ENCODE results near the gene CST4.

CST4 gene

GRCh38 chr20:23671479-23671878 is 17.4 kb downstream of the CST4 start:
- TF ChIP-seq, protein P1, sequence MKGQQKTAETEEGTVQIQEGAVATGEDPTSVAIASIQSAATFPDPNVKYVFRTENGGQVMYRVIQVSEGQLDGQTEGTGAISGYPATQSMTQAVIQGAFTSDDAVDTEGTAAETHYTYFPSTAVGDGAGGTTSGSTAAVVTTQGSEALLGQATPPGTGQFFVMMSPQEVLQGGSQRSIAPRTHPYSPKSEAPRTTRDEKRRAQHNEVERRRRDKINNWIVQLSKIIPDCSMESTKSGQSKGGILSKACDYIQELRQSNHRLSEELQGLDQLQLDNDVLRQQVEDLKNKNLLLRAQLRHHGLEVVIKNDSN (IDR thresholded peaks at IDR 0.05), result no peak
- no peak for TF ChIP-seq CREB1 (IDR thresholded peaks at IDR 0.05; ENCODE audit: low read depth)
- no peak for TF ChIP-seq ZBTB7A (IDR thresholded peaks at IDR 0.05; ENCODE audit: low read depth)
- no peak for TF ChIP-seq TAF1 (IDR thresholded peaks at IDR 0.05; ENCODE audit: low read depth)
- no peak for TF ChIP-seq MAX (IDR thresholded peaks at IDR 0.05)
- TF ChIP-seq NFIC (IDR thresholded peaks at IDR 0.05), result no peak
- TF ChIP-seq YY1 (IDR thresholded peaks at IDR 0.05; ENCODE audit: low read depth), result no peak
- TF ChIP-seq EGR1 (IDR thresholded peaks at IDR 0.05), result no peak
- TF ChIP-seq FOXM1 (IDR thresholded peaks at IDR 0.05; ENCODE audit: borderline replicate concordance, low read depth), result no peak
- TF ChIP-seq EP300 (IDR thresholded peaks at IDR 0.05; ENCODE audit: borderline replicate concordance), result no peak
- TF ChIP-seq RAD21 (IDR thresholded peaks at IDR 0.05; ENCODE audit: low read depth), result no peak
- no peak for TF ChIP-seq TCF12 (IDR thresholded peaks at IDR 0.05; ENCODE audit: low read depth)
- no peak for TF ChIP-seq CEBPB (IDR thresholded peaks at IDR 0.05)
- TF ChIP-seq TEAD4 (IDR thresholded peaks at IDR 0.05), result no peak
- no peak for TF ChIP-seq REST (IDR thresholded peaks at IDR 0.05; ENCODE audit: low read depth)

DNA sequence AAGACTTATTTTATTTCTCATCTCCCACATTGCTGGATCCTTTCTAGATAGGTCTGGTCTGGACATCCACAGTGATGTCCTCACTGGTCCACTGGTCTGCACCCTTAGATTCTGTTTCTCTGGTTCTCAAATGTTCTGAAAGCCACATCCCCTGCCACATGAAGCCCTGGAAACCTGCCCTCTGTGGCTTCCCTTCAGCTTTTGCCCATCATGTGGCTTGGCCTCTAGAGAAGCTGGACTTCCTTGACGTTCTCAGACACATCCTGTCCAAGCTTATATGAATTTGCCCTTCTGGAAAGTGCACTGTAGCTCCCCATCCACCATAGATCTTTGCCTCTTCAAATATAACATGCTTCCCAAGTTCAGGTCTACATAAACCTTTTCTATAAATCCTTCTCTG is 18.5 kb downstream of the CST4 start:
- TF ChIP-seq ZBTB7A (IDR thresholded peaks at IDR 0.05; ENCODE audit: low read depth) (no peak), CEBPB (IDR thresholded peaks at IDR 0.05) (no peak), FOXM1 (IDR thresholded peaks at IDR 0.05; ENCODE audit: borderline replicate concordance, low read depth) (no peak), REST (IDR thresholded peaks at IDR 0.05; ENCODE audit: low read depth) (no peak), TAF1 (IDR thresholded peaks at IDR 0.05; ENCODE audit: low read depth) (no peak), RAD21 (IDR thresholded peaks at IDR 0.05; ENCODE audit: low read depth) (no peak), TEAD4 (IDR thresholded peaks at IDR 0.05) (no peak), YY1 (IDR thresholded peaks at IDR 0.05; ENCODE audit: low read depth) (no peak), TCF12 (IDR thresholded peaks at IDR 0.05; ENCODE audit: low read depth) (no peak), MAX (IDR thresholded peaks at IDR 0.05) (no peak), NFIC (IDR thresholded peaks at IDR 0.05) (no peak), EGR1 (IDR thresholded peaks at IDR 0.05) (no peak)
- TF ChIP-seq, protein P1 (IDR thresholded peaks at IDR 0.05), result no peak

GRCh38 chr20:23669866-23670265 is 19.0 kb downstream of the CST4 start:
- TF ChIP-seq TCF12 (IDR thresholded peaks at IDR 0.05; ENCODE audit: low read depth), result no peak
- TF ChIP-seq RAD21 (IDR thresholded peaks at IDR 0.05; ENCODE audit: low read depth), result no peak
- TF ChIP-seq CREB1 (IDR thresholded peaks at IDR 0.05; ENCODE audit: low read depth), result no peak
- no peak for TF ChIP-seq ZBTB7A (IDR thresholded peaks at IDR 0.05; ENCODE audit: low read depth)
- no peak for TF ChIP-seq TAF1 (IDR thresholded peaks at IDR 0.05; ENCODE audit: low read depth)
- no peak for TF ChIP-seq EP300 (IDR thresholded peaks at IDR 0.05; ENCODE audit: borderline replicate concordance)
- no peak for TF ChIP-seq CEBPB (IDR thresholded peaks at IDR 0.05)
- TF ChIP-seq, protein P1 (IDR thresholded peaks at IDR 0.05), result no peak
- TF ChIP-seq TEAD4 (IDR thresholded peaks at IDR 0.05), result no peak
- TF ChIP-seq MAX (IDR thresholded peaks at IDR 0.05), result no peak
- TF ChIP-seq NFIC (IDR thresholded peaks at IDR 0.05), result no peak
- TF ChIP-seq YY1 (IDR thresholded peaks at IDR 0.05; ENCODE audit: low read depth), result no peak
- no peak for TF ChIP-seq REST (IDR thresholded peaks at IDR 0.05; ENCODE audit: low read depth)

DNA sequence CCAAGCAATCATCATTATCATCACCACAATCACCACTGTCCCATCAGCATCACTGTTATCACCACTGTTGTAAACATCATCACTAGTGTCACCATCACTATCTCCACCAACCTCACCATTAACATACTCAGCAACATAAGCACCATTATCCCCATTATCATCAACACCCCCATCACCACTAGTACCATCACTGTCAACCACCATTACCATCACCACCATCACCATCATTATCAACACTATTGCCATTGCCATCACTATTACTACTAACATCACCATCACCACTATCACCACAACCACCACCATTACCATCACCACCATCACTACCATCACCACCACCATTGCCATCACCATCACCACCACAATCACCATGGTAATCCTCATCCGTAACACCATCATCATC is 19.5 kb downstream of the CST4 start:
- no peak for TF ChIP-seq ZBTB7A (IDR thresholded peaks at IDR 0.05; ENCODE audit: low read depth)
- no peak for TF ChIP-seq TAF1 (IDR thresholded peaks at IDR 0.05; ENCODE audit: low read depth)
- TF ChIP-seq NFIC (IDR thresholded peaks at IDR 0.05), result no peak
- TF ChIP-seq, protein P1 (IDR thresholded peaks at IDR 0.05), result no peak
- no peak for TF ChIP-seq FOXM1 (IDR thresholded peaks at IDR 0.05; ENCODE audit: borderline replicate concordance, low read depth)
- TF ChIP-seq MAX (IDR thresholded peaks at IDR 0.05), result no peak
- TF ChIP-seq YY1 (IDR thresholded peaks at IDR 0.05; ENCODE audit: low read depth), result no peak
- no peak for TF ChIP-seq EGR1 (IDR thresholded peaks at IDR 0.05)
- TF ChIP-seq EP300 (IDR thresholded peaks at IDR 0.05; ENCODE audit: borderline replicate concordance), result no peak
- no peak for TF ChIP-seq TEAD4 (IDR thresholded peaks at IDR 0.05)
- no peak for TF ChIP-seq REST (IDR thresholded peaks at IDR 0.05; ENCODE audit: low read depth)
- no peak for TF ChIP-seq CEBPB (IDR thresholded peaks at IDR 0.05)
- no peak for TF ChIP-seq TCF12 (IDR thresholded peaks at IDR 0.05; ENCODE audit: low read depth)
- no peak for TF ChIP-seq RAD21 (IDR thresholded peaks at IDR 0.05; ENCODE audit: low read depth)
- TF ChIP-seq CREB1 (IDR thresholded peaks at IDR 0.05; ENCODE audit: low read depth), result no peak
